HCT116 (cell line): Measurements from ENCODE around the gene RPL29.

Experiments used
- EZH2 ChIP-seq: fragments of 200-600 bp; sonication (generic); IDR thresholded peaks from 2 replicates; pipeline ENCODE4 v1.6.1; 2017; ENCODE audit warnings: antibody characterized with exemption, mixed run types
- POLR2AphosphoS5 ChIP-seq: IDR thresholded peaks from 2 replicates; pipeline ENCODE4 v1.6.1; 2011; ENCODE audit warnings: mild to moderate bottlenecking, low read depth, low read length, moderate library complexity
- TF ChIP-seq, protein P1 (sequence below): IDR thresholded peaks from 2 replicates; pipeline ENCODE4 v1.6.1; 2012; ENCODE audit warnings: low read depth

DNA sequence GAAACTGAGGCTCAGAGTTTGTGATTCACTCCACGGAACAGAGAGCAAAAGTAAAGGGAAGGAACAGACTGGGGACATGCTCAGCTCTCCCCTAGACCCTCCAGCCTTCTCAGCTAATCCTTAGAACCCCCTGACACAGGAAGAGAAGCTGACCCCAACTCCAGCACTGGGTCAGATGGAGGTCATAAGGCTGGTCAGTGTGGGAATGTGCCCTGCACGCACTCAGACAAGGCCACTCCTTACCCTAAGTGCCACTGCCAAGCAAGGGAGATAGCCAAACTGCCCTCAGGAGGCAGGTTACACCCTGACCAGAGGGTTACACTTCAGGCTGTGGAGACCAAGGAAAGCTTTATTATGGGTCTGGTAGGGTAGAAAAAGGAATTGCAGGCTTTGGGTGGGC is 1.2 kb downstream of the RPL29 start:
- TF ChIP-seq, protein P1, sequence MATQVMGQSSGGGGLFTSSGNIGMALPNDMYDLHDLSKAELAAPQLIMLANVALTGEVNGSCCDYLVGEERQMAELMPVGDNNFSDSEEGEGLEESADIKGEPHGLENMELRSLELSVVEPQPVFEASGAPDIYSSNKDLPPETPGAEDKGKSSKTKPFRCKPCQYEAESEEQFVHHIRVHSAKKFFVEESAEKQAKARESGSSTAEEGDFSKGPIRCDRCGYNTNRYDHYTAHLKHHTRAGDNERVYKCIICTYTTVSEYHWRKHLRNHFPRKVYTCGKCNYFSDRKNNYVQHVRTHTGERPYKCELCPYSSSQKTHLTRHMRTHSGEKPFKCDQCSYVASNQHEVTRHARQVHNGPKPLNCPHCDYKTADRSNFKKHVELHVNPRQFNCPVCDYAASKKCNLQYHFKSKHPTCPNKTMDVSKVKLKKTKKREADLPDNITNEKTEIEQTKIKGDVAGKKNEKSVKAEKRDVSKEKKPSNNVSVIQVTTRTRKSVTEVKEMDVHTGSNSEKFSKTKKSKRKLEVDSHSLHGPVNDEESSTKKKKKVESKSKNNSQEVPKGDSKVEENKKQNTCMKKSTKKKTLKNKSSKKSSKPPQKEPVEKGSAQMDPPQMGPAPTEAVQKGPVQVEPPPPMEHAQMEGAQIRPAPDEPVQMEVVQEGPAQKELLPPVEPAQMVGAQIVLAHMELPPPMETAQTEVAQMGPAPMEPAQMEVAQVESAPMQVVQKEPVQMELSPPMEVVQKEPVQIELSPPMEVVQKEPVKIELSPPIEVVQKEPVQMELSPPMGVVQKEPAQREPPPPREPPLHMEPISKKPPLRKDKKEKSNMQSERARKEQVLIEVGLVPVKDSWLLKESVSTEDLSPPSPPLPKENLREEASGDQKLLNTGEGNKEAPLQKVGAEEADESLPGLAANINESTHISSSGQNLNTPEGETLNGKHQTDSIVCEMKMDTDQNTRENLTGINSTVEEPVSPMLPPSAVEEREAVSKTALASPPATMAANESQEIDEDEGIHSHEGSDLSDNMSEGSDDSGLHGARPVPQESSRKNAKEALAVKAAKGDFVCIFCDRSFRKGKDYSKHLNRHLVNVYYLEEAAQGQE = no peak
- no peak for TF ChIP-seq POLR2AphosphoS5
- no peak for TF ChIP-seq EZH2
